Thyroid gland (tissue), 4 donors: ENCODE data around the gene IL20RB.

Experiments
- CTCF ChIP-seq, 6 experiments: fragments of 200-600 bp in 3 of 6; fragments of 450-650 bp in 3 of 6; sonication (generic) in 3 of 6; IDR thresholded peaks; one replicate each; pipeline ENCODE4 v1.5.1; 2016 to 2019; ENCODE audit warnings: antibody characterized with exemption in 6 of 6, mild to moderate bottlenecking in 2 of 6, inconsistent platforms in 1 of 6, moderate library complexity in 1 of 6
- POLR2A ChIP-seq, 2 donors: fragments of 450-650 bp; IDR thresholded peaks; one replicate each; pipeline ENCODE4 v1.6.1; 2017; ENCODE audit warnings: antibody characterized with exemption in 2 of 2, mild to moderate bottlenecking in 2 of 2, moderate library complexity in 1 of 2

GRCh38 chr3:136990826-136991225, 33.0 kb downstream of the IL20RB start:
- no peak for TF ChIP-seq CTCF (IDR thresholded peaks at IDR 0.05)
- no peak for TF ChIP-seq POLR2A (IDR thresholded peaks at IDR 0.05)
